Gastrocnemius medialis (tissue), 4 donors: ENCODE measurements around the gene MYO7A.

Source experiments
- POLR2A ChIP-seq, 2 donors: fragments of 450-650 bp; IDR thresholded peaks; one replicate each; pipeline ENCODE4 v1.6.1; 2017; ENCODE audit warnings: antibody characterized with exemption in 2 of 2, mild to moderate bottlenecking in 2 of 2, moderate library complexity in 2 of 2
- TF ChIP-seq, protein P1 (sequence below), 5 experiments: fragments of 450-650 bp in 3 of 5; fragments of 200-600 bp in 2 of 5; sonication (generic) in 2 of 5; IDR thresholded peaks in 4 of 5; conservative IDR thresholded peaks in 1 of 5; 1 replicate in 4 of 5; 2 replicates in 1 of 5; pipeline ENCODE4 v1.5.1; 2016 to 2019; ENCODE audit warnings: antibody characterized with exemption in 5 of 5, mild to moderate bottlenecking in 3 of 5, moderate library complexity in 3 of 5

DNA sequence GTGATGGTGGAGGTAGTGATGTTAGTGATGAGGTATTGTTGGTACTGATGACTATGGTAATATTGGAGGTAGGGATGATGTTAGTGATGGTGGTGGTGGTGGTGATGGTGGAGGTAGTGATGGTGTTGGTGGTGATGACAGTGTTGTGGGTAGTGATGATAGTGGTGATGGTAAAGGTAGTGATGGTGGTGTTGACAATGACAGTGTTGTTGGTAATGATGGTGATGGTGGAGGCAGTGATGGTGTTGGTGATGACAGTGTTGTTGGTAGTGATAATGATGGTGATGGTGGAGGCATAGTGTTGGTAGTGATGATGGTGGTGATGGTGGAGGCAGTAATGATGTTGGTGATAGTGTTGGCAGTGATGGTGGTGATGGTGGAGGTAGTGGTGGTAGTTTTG, 65.1 kb downstream of the MYO7A start:
- TF ChIP-seq, protein P1, sequence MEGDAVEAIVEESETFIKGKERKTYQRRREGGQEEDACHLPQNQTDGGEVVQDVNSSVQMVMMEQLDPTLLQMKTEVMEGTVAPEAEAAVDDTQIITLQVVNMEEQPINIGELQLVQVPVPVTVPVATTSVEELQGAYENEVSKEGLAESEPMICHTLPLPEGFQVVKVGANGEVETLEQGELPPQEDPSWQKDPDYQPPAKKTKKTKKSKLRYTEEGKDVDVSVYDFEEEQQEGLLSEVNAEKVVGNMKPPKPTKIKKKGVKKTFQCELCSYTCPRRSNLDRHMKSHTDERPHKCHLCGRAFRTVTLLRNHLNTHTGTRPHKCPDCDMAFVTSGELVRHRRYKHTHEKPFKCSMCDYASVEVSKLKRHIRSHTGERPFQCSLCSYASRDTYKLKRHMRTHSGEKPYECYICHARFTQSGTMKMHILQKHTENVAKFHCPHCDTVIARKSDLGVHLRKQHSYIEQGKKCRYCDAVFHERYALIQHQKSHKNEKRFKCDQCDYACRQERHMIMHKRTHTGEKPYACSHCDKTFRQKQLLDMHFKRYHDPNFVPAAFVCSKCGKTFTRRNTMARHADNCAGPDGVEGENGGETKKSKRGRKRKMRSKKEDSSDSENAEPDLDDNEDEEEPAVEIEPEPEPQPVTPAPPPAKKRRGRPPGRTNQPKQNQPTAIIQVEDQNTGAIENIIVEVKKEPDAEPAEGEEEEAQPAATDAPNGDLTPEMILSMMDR (IDR thresholded peaks at IDR 0.05 in 4 of 5, conservative IDR thresholded peaks at IDR 0.05 in 1 of 5): no peak
- no peak for TF ChIP-seq POLR2A (IDR thresholded peaks at IDR 0.05)
